Lung (tissue), 12 donors: Measurements from ENCODE around the gene PPP2R2C. TPM values are rescaled to one million over a fixed set of nuclear protein-coding genes. Genes with fewer than 3 reads are reported as not detected.

Source experiments
- ATAC-seq: fragments of 200-7000 bp; cut with Tn5 transposase; one replicate; pipeline ENCODE4 v1.9.1; 2020; ENCODE audit warnings: moderate number of reproducible peaks; ENCODE audit not compliant: insufficient read depth, low FRiP score
- DNase-seq, 3 donors: peaks; one replicate each; pipeline ENCODE4 v3.0.0-alpha.2; 2013 to 2017
- H3K27ac ChIP-seq, 2 donors: one replicate each; pipeline ENCODE4 v1.5.1; 2013; ENCODE audit warnings: mild to moderate bottlenecking in 2 of 2, moderate library complexity in 2 of 2, control low read depth in 1 of 2, inconsistent platforms in 1 of 2, low read depth in 1 of 2, low read length in 1 of 2
- H3K27me3 ChIP-seq, 3 donors: one replicate each; pipeline ENCODE4 v1.5.1; 2013; ENCODE audit warnings: low read length in 2 of 3; ENCODE audit not compliant: control insufficient read depth in 3 of 3, insufficient read depth in 3 of 3
- H3K36me3 ChIP-seq, 4 donors: one replicate each; pipeline ENCODE4 v1.5.1; 2013; ENCODE audit warnings: low read length in 4 of 4, mild to moderate bottlenecking in 1 of 4, moderate library complexity in 1 of 4; ENCODE audit not compliant: control insufficient read depth in 4 of 4, insufficient read depth in 4 of 4
- H3K4me1 ChIP-seq, 5 donors: one replicate each; pipeline ENCODE4 v1.5.1; 2013; ENCODE audit warnings: low read length in 5 of 5, mild to moderate bottlenecking in 2 of 5, moderate library complexity in 1 of 5; ENCODE audit not compliant: control insufficient read depth in 5 of 5, insufficient read depth in 5 of 5
- H3K4me3 ChIP-seq: one replicate; pipeline ENCODE4 v1.5.1; 2013; ENCODE audit warnings: mild to moderate bottlenecking, control low read depth, moderate library complexity
- H3K9ac ChIP-seq, 2 donors: one replicate each; pipeline ENCODE4 v1.5.1; 2013; ENCODE audit warnings: low read length in 2 of 2, control low read depth in 1 of 2; ENCODE audit not compliant: insufficient read depth in 1 of 2
- H3K9me3 ChIP-seq, 4 donors: one replicate each; pipeline ENCODE4 v1.5.1; 2013; ENCODE audit warnings: low read length in 3 of 4, mild to moderate bottlenecking in 1 of 4, moderate library complexity in 1 of 4; ENCODE audit not compliant: control insufficient read depth in 4 of 4, insufficient read depth in 3 of 4
- CTCF ChIP-seq: IDR thresholded peaks from 2 replicates; pipeline ENCODE4 v1.5.1; 2012; ENCODE audit warnings: mild to moderate bottlenecking; ENCODE audit errors: control extremely low read depth, extremely low read depth
- WGBS, 2 donors: extraction: QIAGEN DNeasy Blood & Tissue Kit; methylation state at CpG; one replicate each; pipeline ENCODE4 v1.1.7; 2013; 5-methylcytosine and 5-hydroxymethylcytosine counted together
- polyA plus RNA-seq, 2 donors: library from polyadenylated mRNA; stranded (reverse); fragments of 200-250 nt; gene quantifications; one replicate each; pipeline ENCODE4 v1.2.1, GENCODE V29; 2013
- total RNA-seq, 2 donors: library from RNA; depleted of rRNA in 1 of 2; stranded (reverse); fragments of >200 nt in 1 of 2; gene quantifications; one replicate each; pipeline ENCODE4 v1.2.1, GENCODE V29; 2014 to 2021
- donor health status: control.
- donor health status: control.
- donor health status: Bipolar disorder and iron deficiency.
- donor health status: healthy.
- donor health status: DM: yes; HTN: yes; CAD: no.

Gene PPP2R2C
- total and polyA plus RNA-seq, 4 donors: 0.03 to 0.57 (median 0.04) TPM

- 86 to 90% methylated on average over 13 of the region's 13 CpGs for WGBS, 2 donors
- no peak overlapping the region for H3K9ac ChIP-seq
- ATAC-seq: no peak
- no peaks in the 10 kb centered on the region for H3K36me3 ChIP-seq
- TF ChIP-seq CTCF: no peak
- peaks cover 0 to 2% (median 0%) of the 10 kb centered on the region in 4 donors for H3K9me3 ChIP-seq
- no peak overlapping the region for H3K4me3 ChIP-seq
- DNase-seq: no peak
- no peak overlapping the region for H3K27ac ChIP-seq
- no peaks in the 10 kb centered on the region for H3K4me1 ChIP-seq
- H3K27me3 ChIP-seq: peaks cover 0 to 23% (median 7%) of the 10 kb centered on the region in 3 donors
Observed at GRCh38 chr4:6339818-6340445, 132.5 kb downstream of the PPP2R2C start.

- WGBS, 2 donors: 73 to 79% methylated on average over 12 of the region's 12 CpGs
- Histone ChIP-seq H3K4me3 (no peak overlapping the region), H3K27ac (no peak overlapping the region), H3K9ac (no peak overlapping the region), H3K9me3 (peaks cover 0 to 2% (median 0%) of the 10 kb centered on the region in 4 donors), H3K4me1 (no peaks in the 10 kb centered on the region), H3K27me3 (peaks cover 0 to 23% (median 7%) of the 10 kb centered on the region in 3 donors), H3K36me3 (no peaks in the 10 kb centered on the region)
- DNase-seq: no peak
- TF ChIP-seq CTCF: no peak
- no peak for ATAC-seq
Observed at GRCh38 chr4:6338951-6339817, 133.2 kb downstream of the PPP2R2C start.

- no peaks in the 10 kb centered on the region for H3K36me3 ChIP-seq
- no peaks in the 10 kb centered on the region for H3K4me1 ChIP-seq
- H3K9me3 ChIP-seq: peaks cover 0 to 7% (median 0%) of the 10 kb centered on the region in 4 donors
- no peak overlapping the region for H3K9ac ChIP-seq
- H3K4me3 ChIP-seq: no peak overlapping the region
- H3K27ac ChIP-seq: no peak overlapping the region
- DNase-seq (no peak), ATAC-seq (no peak)
- no peak for TF ChIP-seq CTCF
- peaks cover 0 to 23% (median 7%) of the 10 kb centered on the region in 3 donors for H3K27me3 ChIP-seq
- WGBS, 2 donors: 49% methylated on average over 14 of the region's 14 CpGs
Observed at GRCh38 chr4:6338175-6338950, 134.1 kb downstream of the PPP2R2C start.
